ENCODE measurements around the gene PRLHR.

The PRLHR gene

DNA sequence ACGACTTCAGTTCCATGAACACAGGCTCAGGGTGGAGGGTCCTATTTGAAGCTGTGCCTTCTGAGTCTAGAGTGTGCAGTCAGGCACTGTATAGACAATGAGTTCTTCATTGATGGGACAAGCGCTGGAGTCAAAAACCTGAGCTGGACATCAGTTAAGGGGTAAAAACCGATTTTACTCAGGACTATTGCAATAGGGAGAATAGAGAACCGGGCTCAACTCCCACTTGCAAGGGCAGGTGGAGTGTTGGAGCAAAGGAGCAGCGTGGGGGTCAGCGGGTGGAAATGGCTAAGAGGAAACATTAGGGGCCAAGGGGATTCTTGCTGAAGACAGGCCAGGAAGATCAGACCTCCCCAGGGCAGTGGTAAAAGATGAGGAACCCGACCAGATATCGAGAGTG is 28.5 kb downstream of the PRLHR start:
- no peak overlapping the region for H3K4me3 ChIP-seq (replicated peaks in 1 of 2; ENCODE audit: low read depth in 2 of 2, low read length in 2 of 2)
- TF ChIP-seq CTCF (IDR thresholded peaks at IDR 0.05; ENCODE audit: low read depth, low read length) = no peak
- no peak for DNase-seq (ENCODE audit: low read depth in 2 of 2)

GRCh38 chr10:118565301-118566075 is 30.0 kb downstream of the PRLHR start:
- TF ChIP-seq CTCF (IDR thresholded peaks at IDR 0.05; ENCODE audit: low read depth, low read length) = no peak
- no peak for DNase-seq (ENCODE audit: low read depth in 2 of 2)
- H3K4me3 ChIP-seq (replicated peaks in 1 of 2; ENCODE audit: low read depth in 2 of 2, low read length in 2 of 2) = no peak overlapping the region

- peak in 1 of 2 donors; percentile 33 for DNase-seq (ENCODE audit: low read depth in 2 of 2)
Measured at GRCh38 chr10:118564652-118565051, 30.8 kb downstream of the PRLHR start.

GRCh38 chr10:118564114-118564513 is 31.3 kb downstream of the PRLHR start:
- H3K4me3 ChIP-seq (replicated peaks in 1 of 2; ENCODE audit: low read depth in 2 of 2, low read length in 2 of 2) = no peak overlapping the region
- no peak for DNase-seq (ENCODE audit: low read depth in 2 of 2)
- TF ChIP-seq CTCF (IDR thresholded peaks at IDR 0.05; ENCODE audit: low read depth, low read length) = no peak

More at GRCh38 chr10:118564652-118565051, 30.8 kb downstream of the PRLHR start:
- peak; percentile 26 for TF ChIP-seq CTCF (IDR thresholded peaks at IDR 0.05; ENCODE audit: low read depth, low read length)
- H3K4me3 ChIP-seq (replicated peaks in 1 of 2; ENCODE audit: low read depth in 2 of 2, low read length in 2 of 2) = no peak overlapping the region

- TF ChIP-seq CTCF (IDR thresholded peaks at IDR 0.05; ENCODE audit: low read depth, low read length) = no peak
- no peak overlapping the region for H3K4me3 ChIP-seq (replicated peaks in 1 of 2; ENCODE audit: low read depth in 2 of 2, low read length in 2 of 2)
- no peak for DNase-seq (ENCODE audit: low read depth in 2 of 2)
Measured at GRCh38 chr10:118563373-118563890, 32.0 kb downstream of the PRLHR start.

DNA sequence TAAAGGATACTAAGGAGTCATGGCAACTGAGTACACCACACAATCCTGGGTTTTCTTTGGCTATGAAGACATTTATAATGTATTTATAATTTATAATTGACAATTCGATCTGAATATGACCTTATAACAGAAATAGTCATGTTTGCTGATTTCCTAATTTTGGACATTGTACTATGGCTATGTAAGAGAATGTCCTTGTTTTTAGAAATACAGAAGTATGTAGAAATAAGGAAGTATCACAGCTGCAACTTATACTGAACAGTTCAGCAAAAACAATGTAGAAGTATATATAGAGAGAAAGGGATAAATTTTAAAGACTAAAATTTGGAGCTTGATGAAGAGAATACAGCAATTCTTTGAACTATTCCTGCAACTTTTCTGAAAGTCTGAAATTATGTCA is 32.6 kb downstream of the PRLHR start:
- no peak overlapping the region for H3K4me3 ChIP-seq (replicated peaks in 1 of 2; ENCODE audit: low read depth in 2 of 2, low read length in 2 of 2)
- no peak for TF ChIP-seq CTCF (IDR thresholded peaks at IDR 0.05; ENCODE audit: low read depth, low read length)
- no peak for DNase-seq (ENCODE audit: low read depth in 2 of 2)
